ENCODE results near the gene PTP4A1. TPM values are rescaled to one million over a fixed set of nuclear protein-coding genes. Genes with fewer than 3 reads are reported as not detected.

PTP4A1 gene
- total and polyA plus RNA-seq, 2 of the 13 experiments (the other 11 are each of a cell fraction or from before 2014, with no cell fraction given): 141 to 376 TPM

DNA sequence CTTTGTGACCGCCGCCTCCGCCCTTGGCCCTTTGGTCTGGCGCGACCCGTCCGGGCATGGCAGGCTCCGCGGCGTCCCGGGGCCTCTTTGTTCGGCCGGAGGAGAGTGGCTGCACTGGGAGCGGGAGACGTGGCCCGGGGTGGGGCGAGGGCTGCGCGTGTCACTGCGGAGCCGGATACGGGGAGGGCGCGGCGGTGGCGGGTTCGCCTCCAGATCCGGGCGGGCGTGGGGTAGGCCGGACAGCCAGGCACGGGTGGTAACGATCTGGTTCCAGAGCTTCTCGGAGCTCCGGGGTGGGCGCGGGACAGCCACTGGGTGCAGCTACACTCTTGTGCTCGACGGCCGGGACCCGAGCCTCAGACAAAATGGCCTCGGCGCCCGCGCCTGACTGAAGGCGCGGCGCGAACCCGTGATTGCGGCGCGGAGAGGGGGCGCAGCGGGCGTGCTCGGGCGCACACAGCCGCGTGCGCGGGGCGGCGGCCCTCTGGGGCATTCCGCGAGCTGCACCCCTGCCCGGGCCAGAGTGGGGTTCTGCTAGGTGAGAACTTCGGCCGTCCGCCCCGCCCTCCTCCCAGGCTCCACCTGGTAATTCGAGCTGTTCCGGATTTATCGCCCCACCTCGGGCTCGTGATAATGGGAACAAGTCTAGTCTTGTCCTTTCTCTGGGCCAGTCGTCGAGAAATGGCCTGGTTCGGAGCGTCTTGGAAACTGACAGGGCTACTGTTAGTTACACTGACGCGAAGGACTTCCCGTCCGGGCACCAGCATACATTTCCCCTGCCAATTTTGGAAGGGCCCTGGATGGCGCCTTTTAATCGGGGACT is 1.0 kb downstream of the PTP4A1 start (continued):
- TF ChIP-seq CBX2 (IDR thresholded peaks at IDR 0.05; ENCODE audit: low read depth, low read length) (no peak), CBX2 (CRISPR knock-in tag; IDR thresholded peaks at IDR 0.05; ENCODE audit: low read depth) (no peak), AHR (CRISPR knock-in tag; IDR thresholded peaks at IDR 0.05) (no peak; the same call in 1 of the 2 replicates), ATM (IDR thresholded peaks at IDR 0.05; ENCODE audit: borderline replicate concordance) (no peak), SRY (CRISPR knock-in tag; IDR thresholded peaks at IDR 0.05) (0 out of 2 replicates have a peak, but pooled peaks have one; percentile 79), ZNF230 (CRISPR knock-in tag; IDR thresholded peaks at IDR 0.05) (no peak), KDM3A (CRISPR knock-in tag; IDR thresholded peaks at IDR 0.05; ENCODE audit: low read depth) (no peak; the same call in 1 of the 2 replicates), GPN1 (CRISPR knock-in tag; IDR thresholded peaks at IDR 0.05; ENCODE audit: borderline replicate concordance) (no peak), FOXJ3 (CRISPR knock-in tag; IDR thresholded peaks at IDR 0.05; ENCODE audit: borderline replicate concordance) (peak; percentile 46; the same call in 1 of the 2 replicates), ELF3 (CRISPR knock-in tag; IDR thresholded peaks at IDR 0.05) (peak; percentile 61; the same call in 1 of the 2 replicates), HNRNPL (IDR thresholded peaks at IDR 0.05; ENCODE audit: low read depth, low read length) (peak; percentile 90), PTBP1 (IDR thresholded peaks at IDR 0.05; ENCODE audit: low read depth, low read length, poor library complexity, severe bottlenecking) (no peak), TBX2 (CRISPR knock-in tag; IDR thresholded peaks at IDR 0.05; ENCODE audit: borderline replicate concordance) (peak; percentile 93), ZNF446 (CRISPR knock-in tag; IDR thresholded peaks at IDR 0.05) (0 out of 2 replicates have a peak, but pooled peaks have one; percentile 24), ZBED4 (CRISPR knock-in tag; IDR thresholded peaks at IDR 0.05; ENCODE audit: borderline replicate concordance) (peak; percentile 95), ZNF770 (CRISPR knock-in tag; IDR thresholded peaks at IDR 0.05) (peak; percentile 49; the same call in 1 of the 2 replicates), CBX5 (CRISPR knock-in tag; IDR thresholded peaks at IDR 0.05; ENCODE audit: borderline replicate concordance) (peak; percentile 53; the same call in 1 of the 2 replicates), MEF2D (CRISPR knock-in tag; IDR thresholded peaks at IDR 0.05) (no peak), ZNF678 (CRISPR knock-in tag; IDR thresholded peaks at IDR 0.05) (no peak), ZNF720 (CRISPR knock-in tag; IDR thresholded peaks at IDR 0.05) (no peak), GATA4 (IDR thresholded peaks at IDR 0.05; ENCODE audit: borderline replicate concordance, low read depth) (peak; percentile 57), RBM39 (IDR thresholded peaks at IDR 0.05; ENCODE audit: low read depth, low read length, poor library complexity, severe bottlenecking) (peak; percentile 81), ZNF335 (CRISPR knock-in tag; IDR thresholded peaks at IDR 0.05) (peak; percentile 58; the same call in 1 of the 2 replicates)
